ENCODE data around the gene UGGT1. TPM values are rescaled to one million over a fixed set of nuclear protein-coding genes. Genes with fewer than 3 reads are reported as not detected.

The UGGT1 gene
- total RNA-seq, 1 donor from 2014 or later = 68.0 TPM

GRCh38 chr2:128076461-128077106 is 14.4 kb upstream of the UGGT1 start:
- no peaks in the 10 kb centered on the region for H3K36me3 ChIP-seq (ENCODE audit: insufficient read depth, low read length)
- Mint-ChIP-seq H3K9me3 (ENCODE audit: unreplicated experiment) (peaks cover 5% of the 10 kb centered on the region), H3K36me3 (ENCODE audit: low read depth, unreplicated experiment) (no peaks in the 10 kb centered on the region), H3K4me3 (ENCODE audit: unreplicated experiment) (no peak overlapping the region), H3K27ac (ENCODE audit: unreplicated experiment) (no peak overlapping the region), H3K27me3 (ENCODE audit: low read depth, unreplicated experiment) (peaks cover 8% of the 10 kb centered on the region), H3K4me1 (ENCODE audit: low read depth, unreplicated experiment) (no peaks in the 10 kb centered on the region)
- DNase-seq (ENCODE audit: low read depth) = no peak
- no peaks in the 10 kb centered on the region for H3K79me2 ChIP-seq (ENCODE audit: insufficient read depth, low read length)
- no peaks in the 10 kb centered on the region for H3K4me1 ChIP-seq (ENCODE audit: insufficient read depth, low read length)
- H3K4me2 ChIP-seq (ENCODE audit: low read length) = no peak overlapping the region
- no peak overlapping the region for H3K9ac ChIP-seq (ENCODE audit: low read length)
- H3K27me3 ChIP-seq (ENCODE audit: insufficient read depth, low read length) = no peaks in the 10 kb centered on the region
- no peak overlapping the region for H3K4me3 ChIP-seq (ENCODE audit: insufficient read depth, low read depth, low read length)
- no peak overlapping the region for H3K27ac ChIP-seq (ENCODE audit: low read depth, low read length)
- no peaks in the 10 kb centered on the region for H4K20me1 ChIP-seq (ENCODE audit: insufficient read depth, low read length)
- no peak for TF ChIP-seq CTCF (IDR thresholded peaks at IDR 0.05; ENCODE audit: insufficient read depth, low read depth, low read length)
- H2AFZ ChIP-seq (ENCODE audit: low read depth, low read length) = no peak overlapping the region
- H3K9me3 ChIP-seq (ENCODE audit: insufficient read depth, low read depth, low read length) = no peaks in the 10 kb centered on the region
- FAIRE-seq = no peak

GRCh38 chr2:128084757-128085156 is 6.2 kb upstream of the UGGT1 start:
- no peak overlapping the region for H2AFZ ChIP-seq (ENCODE audit: low read depth, low read length)
- no peak for FAIRE-seq

More at GRCh38 chr2:128084757-128085156, 6.2 kb upstream of the UGGT1 start:
- no peaks in the 10 kb centered on the region for H3K4me1 Mint-ChIP-seq (ENCODE audit: low read depth, unreplicated experiment)
- TF ChIP-seq CTCF (IDR thresholded peaks at IDR 0.05; ENCODE audit: insufficient read depth, low read depth, low read length) (no peak), EZH2 (IDR thresholded peaks at IDR 0.05; ENCODE audit: insufficient read depth, low read length) (no peak)
- Histone ChIP-seq H3K4me2 (ENCODE audit: low read length) (no peak overlapping the region), H3K9me3 (ENCODE audit: insufficient read depth, low read depth, low read length) (peaks cover 4% of the 10 kb centered on the region), H3K27ac (ENCODE audit: low read depth, low read length) (no peak overlapping the region), H3K9ac (ENCODE audit: low read length) (no peak overlapping the region), H3K4me1 (ENCODE audit: insufficient read depth, low read length) (no peaks in the 10 kb centered on the region), H3K27me3 (ENCODE audit: insufficient read depth, low read length) (no peaks in the 10 kb centered on the region), H3K4me3 (ENCODE audit: insufficient read depth, low read depth, low read length) (no peak overlapping the region), H4K20me1 (ENCODE audit: insufficient read depth, low read length) (no peaks in the 10 kb centered on the region), H3K36me3 (ENCODE audit: insufficient read depth, low read length) (no peaks in the 10 kb centered on the region), H3K79me2 (ENCODE audit: insufficient read depth, low read length) (no peaks in the 10 kb centered on the region)
- no peak for DNase-seq (ENCODE audit: low read depth)
- H3K9me3 Mint-ChIP-seq (ENCODE audit: unreplicated experiment) = peaks cover 5% of the 10 kb centered on the region
- peaks cover 1% of the 10 kb centered on the region for H3K36me3 Mint-ChIP-seq (ENCODE audit: low read depth, unreplicated experiment)
- H3K4me3 Mint-ChIP-seq (ENCODE audit: unreplicated experiment) = no peak overlapping the region
- H3K27ac Mint-ChIP-seq (ENCODE audit: unreplicated experiment) = no peak overlapping the region
- peaks cover 9% of the 10 kb centered on the region for H3K27me3 Mint-ChIP-seq (ENCODE audit: low read depth, unreplicated experiment)
